Stimulated activated CD4-positive, alpha-beta T cell treated with anti-CD3 and anti-CD28 coated beads, Interleukin-2, amount 100 ng/mL, for 4 hours (primary cell): ENCODE results near the gene SIK3.
"Not testable (repeated sequence)": the region's sequence is repeated elsewhere in the genome, so short reads cannot be mapped to it uniquely, and the experiment has no call there.

ENCODE experiments used
- DNase-seq: peaks from one replicate; pipeline ENCODE4 v3.0.0-alpha.2; 2020; ENCODE audit warnings: low read depth

The SIK3 gene

DNA sequence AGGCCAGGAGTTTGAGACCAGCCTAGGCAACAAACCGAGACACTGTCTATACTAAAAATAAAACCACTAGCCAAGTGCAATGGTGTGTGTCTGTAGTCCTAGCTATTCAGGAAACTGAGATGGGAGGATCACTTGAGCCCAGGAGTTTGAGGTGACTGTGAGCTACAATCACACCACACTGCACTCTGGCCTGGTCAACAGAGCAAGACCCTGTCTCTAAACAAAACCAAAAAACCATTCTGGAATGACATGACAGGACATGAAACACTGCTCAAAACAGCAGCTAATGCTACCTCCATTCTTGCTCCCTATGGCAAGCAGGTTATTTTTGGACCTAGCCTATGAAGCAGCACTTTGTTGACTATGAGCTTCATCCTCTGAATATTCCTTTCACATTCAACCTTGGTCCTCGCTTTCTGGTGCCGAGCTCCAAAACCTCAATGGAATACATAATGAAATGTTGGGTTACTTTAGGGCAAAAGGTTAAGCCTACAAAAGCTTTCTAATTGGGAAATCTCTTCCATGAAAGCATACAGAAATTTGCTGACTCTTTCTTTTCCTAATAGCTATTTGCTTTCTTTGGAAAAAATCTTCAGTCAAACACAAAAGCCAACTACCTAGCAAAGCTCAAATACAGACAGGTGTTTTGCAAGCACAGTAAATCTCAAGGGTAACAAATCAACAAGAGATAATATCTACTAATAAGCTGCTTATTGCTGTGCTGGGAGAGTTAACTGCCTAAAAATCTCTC is 21.1 kb downstream of the SIK3 start:
- no peak for DNase-seq

DNA sequence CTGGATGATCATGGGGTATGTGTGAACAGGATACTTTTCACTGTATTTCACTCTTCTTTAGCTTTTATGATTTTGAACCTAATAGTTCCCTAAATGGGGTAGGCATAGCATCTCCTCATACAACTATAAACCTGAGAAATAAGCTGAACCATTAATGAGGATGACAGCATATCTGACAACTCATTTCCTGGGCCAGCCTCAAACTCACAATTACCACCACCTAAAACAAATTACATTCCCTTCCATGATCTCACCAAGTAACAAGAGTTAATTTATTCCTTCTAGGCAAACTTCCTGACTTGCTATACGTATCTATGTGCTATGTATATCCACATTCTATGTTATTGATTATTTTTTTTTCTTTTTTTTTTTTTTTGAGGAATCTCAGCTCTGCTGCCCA is 23.0 kb downstream of the SIK3 start:
- no peak for DNase-seq

DNA sequence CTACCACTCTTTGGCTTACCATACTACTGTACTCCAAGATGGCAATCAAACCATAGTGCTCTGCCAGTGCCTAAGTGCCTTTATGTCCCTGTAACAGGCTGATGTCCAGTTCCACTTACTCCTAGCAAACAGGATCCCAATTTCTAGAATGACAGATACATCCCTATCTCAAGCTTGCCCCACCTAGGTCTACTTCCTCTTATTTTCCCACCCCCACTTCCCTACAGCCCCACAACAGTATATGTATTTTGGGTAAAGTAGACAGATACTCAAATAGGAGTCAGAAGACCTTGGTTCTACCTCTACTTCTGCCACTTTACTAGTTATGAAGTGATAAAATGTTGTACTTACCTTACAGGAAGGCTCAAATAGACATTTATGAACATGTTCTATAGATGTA is 24.1 kb downstream of the SIK3 start:
- DNase-seq = no peak

DNA sequence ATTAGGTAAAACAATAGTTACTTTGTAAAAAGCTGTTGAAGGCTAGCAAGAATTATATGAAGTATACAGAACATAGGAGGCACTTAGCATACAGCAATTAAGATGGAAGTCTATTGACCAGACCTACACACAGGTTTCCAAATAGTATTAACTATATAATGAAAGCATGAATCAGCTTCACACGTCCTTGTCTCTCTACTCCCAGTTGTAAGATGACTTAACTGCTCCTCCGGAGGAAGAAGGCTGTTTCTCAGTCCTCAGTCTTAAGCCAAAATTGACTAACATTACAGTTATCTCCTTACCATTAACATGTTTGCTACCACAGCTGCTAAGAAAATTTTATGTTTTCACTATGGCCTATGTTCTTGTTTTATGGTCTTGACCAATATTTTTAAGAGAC is 24.7 kb downstream of the SIK3 start:
- no peak for DNase-seq

DNA sequence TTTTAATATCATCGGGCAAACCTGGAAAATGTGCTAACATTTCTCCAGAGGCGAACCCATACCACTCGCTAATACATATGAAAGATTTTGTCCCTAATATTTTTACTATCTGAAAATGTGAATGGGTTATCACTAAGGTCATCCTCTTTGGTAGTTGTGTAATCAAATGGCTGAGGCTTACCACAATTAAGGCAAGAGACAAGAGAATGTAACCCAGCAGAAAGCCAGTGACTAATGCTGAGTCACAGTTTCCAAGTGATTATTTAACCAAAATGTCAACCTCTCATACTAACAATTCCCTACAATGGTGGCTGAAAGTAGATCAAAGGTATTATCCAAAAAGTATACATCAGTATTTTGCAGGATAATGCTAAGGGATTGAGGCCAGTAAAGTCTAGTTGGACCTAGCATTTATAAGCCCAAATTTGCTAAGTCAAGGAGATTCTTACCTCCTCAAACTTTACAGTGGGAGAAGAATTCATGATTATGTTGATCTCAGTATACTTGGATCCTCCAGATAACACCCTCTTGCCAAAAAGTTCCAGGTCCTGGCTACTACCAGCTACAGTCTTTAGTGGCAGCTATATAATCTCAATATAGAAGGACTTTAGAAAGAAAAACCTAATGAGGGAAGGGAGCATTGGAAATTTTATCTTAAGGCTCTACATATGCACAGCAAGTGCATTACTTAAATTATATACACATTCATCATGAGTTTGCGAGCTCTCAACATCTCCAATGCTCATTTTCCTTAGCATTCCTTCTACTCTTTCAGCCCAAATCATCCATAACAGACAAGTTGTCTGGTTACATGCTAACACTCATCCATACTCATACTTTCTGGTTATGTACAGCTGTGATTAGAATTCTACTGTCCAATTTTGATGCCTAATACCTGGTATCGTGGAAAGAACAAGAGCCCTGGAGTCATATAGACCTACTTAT is 25.4 kb downstream of the SIK3 start:
- peak; percentile 9 for DNase-seq

DNA sequence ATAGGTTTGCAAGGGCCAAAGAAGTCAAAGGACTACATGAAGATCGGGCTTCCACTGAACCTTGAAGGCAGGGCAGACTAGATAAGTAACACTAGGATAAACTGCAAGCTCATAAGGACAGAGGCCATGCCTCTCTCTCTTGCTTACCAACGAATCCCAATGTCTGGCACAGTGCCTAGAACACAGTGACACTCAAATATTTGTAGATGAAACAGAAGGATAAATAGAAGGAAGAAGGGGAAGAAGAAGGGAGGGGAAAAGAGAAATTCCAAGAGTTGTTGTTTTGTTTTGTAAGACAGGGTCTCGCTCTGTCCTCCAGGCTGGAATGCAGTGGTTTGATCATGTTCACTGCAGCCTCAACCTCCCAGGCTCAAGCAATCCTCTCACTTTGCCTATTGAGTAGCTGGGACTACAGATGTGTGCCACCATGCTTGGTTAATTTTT is 26.9 kb downstream of the SIK3 start:
- DNase-seq = no peak

DNA sequence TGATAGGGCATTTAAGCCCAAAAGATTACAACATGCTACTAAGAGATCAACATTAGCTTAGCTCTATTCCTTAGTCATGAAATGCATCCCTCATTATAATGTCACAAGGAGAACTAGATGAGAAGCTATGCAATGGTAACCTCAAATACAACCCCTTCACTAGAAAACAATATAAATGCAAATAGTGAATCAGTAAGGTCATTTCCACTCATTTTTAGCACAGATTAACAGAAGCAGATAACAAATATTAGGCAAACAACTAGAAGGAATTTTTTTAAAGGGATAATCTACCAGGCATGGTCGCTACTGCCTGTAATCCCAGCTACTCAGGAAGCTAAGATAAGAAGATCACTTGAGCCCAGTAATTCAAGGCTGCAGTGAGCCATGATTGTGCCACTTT is 28.2 kb downstream of the SIK3 start:
- no peak for DNase-seq

DNA sequence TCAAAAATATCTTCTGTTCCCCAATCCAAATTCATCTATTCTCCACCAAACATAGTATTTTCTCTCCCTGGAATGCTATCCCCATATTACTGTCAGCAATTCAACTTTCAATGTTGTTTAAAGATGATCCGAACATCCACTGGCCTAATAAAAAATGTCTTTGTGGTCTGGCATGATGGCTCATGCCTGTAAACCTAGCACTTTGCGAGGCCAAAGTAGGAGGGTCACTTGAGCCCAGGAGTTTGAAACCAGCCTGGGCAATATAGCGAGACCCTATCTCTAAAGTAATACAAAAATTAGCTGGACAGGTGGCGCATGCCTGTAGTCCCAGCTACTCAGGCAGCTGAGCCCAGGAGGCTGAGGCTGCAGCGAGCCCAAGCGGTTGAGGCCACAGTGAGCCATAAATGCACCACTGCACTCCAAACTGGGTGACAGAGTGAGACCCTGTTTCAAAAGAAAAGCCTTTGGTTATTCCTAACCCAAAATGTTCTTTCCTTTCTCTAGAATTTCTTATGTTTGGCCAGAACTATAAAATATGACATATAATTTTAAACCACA is 29.8 kb downstream of the SIK3 start:
- no peak for DNase-seq

DNA sequence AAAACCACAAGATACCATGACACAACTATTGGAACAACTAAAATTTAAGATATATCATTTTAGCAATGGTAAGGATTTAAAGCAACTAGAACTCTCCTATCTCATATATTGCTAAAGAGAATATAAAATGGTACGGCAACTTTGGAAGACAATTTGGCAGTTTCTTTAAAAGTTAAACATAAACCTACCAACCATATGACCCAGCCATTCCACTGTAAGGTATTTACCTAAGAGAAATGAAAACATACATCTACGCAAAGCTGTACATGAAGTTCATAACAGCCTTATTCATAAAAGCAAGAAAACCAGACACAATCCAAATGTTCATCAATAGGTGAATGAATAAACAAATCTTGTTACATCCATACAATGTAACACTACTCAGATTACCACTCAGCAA is 31.3 kb downstream of the SIK3 start:
- DNase-seq = no peak

DNA sequence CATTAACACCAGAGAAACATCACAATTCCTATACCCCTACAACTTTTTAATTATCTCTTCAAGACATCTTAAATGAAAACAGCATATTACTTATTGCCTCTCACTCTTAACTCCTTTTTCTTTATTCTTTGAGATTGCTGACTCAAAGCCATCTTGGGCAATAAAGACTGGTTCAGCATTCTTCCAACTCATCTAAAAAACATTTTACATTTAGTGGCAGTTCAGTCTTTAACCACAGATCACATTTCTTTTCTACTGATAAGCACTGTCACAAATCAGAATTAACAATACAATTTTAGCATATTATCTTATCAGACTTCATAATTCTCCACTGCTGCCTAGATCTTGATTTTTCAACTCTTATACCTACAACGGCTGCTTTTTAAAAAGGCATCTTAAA is 34.0 kb downstream of the SIK3 start:
- DNase-seq = no peak

DNA sequence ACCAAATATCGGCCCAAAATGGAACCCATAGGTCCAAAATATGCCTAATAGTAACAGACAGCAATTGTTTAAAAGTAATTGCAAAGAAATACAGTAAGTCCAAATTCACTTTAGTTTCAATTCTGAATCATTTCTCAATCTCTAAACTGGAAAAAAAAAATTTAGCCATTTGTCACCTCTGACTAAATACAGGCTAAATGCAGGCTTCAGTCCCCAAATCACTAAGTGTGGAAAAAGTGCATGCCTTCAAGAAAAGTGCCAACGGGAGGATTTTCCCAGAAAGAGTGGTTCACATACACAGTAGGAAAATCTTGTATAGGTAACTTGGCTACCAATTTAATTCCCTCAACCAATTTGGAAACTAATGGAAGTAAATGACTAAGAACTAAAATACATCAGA is 35.7 kb downstream of the SIK3 start:
- DNase-seq = no peak

DNA sequence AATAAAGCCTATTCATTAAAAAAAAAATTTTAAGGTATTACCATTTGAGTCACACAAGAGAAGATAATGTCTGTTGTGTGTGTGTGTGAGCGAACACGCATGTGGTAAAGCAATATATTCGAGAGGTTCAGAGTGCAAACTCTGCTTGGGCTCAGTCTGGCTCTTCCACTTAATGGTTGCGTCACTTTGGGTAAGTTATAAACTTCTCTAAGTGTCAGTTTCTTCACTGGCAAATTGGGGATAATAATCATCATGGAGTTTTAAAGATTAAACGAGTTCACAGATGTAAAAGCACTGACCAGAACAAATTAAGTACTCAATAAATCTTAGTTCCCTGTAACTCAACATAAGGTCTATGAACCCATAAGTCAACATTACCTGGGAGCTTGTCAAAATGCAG is 37.0 kb downstream of the SIK3 start:
- DNase-seq = no peak

DNA sequence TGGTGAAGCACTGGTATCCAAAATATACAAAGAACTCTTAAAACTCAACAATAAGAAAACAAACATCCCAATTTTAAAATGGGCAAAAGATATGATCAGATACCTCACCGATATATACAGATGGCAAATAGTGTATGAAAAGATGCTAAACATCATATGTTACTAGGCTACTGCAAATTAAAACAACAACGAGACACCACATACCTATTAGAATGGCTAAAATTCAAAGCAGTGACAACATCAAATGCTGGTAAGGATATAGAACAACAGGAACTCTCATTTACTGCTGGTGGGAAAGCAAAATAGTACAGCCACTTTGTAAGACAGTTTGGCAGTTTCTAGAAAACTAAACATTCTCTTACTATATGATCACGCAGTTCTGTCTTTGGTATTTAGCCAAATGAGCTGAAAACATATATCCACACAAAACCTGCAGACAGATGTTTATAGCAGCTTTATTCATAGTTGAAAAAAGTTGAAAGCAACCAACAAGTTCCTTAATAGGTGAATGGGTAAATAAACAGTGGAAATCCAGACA is 38.5 kb downstream of the SIK3 start:
- no peak for DNase-seq

DNA sequence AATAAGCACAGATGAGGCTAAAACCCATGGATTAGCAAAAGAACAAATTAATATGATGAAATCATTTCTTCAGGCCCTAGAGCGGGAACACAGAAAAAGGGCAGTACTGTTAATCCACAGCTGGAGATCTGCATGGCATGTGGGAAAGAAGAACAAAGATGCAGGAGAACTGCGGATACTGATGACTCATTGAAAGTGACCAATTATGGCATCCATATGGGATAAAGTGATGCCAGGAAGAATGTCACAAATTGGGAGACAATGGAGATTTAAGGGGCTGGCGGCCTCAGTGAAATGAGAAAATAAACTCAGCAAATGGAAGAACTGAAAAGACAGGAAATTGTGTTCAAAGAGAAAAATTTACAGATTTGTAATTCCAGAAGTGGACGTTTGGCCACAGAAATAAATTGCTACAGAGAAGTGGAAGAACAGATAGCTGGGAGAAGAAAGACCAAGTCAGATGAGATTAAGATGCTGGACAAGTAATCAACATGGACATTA is 39.4 kb downstream of the SIK3 start:
- DNase-seq = no peak

DNA sequence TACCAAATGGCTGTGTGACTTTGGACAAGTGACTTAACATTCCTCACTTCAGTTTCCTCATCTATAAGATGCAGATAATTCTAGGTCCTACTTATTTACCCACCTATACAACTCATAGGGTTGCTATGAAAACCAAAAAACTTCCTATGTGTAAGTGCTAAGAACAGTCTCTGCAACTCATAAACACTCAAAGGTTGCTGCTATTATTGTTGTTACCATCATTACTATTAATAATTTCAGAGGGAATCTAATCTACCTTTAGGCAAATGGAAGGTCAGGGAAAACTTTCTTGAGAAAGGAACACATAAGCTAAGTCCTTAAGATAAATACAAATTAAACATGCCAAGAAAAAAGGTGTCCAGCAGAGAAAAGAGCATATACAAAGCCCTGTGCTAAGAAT is 40.5 kb downstream of the SIK3 start:
- DNase-seq = no peak

DNA sequence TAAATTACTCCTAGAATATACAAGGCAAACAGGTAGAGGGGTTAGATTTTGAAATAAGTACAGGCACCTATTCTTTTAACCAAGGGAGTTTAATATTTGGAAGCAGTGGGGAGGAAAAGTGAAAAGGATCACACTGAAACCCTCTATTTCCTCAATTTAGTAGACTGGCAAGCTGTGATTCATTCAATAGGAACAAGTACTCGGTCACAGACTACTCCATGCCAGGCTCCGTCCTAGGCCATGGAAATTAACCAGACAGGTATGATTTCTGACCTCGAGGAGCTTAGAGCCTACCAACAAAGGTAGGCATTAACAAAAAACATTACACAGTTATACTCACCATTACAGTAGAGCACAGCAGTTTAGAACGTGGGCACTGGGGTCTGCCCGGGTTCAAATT is 40.9 kb downstream of the SIK3 start:
- no peak for DNase-seq

DNA sequence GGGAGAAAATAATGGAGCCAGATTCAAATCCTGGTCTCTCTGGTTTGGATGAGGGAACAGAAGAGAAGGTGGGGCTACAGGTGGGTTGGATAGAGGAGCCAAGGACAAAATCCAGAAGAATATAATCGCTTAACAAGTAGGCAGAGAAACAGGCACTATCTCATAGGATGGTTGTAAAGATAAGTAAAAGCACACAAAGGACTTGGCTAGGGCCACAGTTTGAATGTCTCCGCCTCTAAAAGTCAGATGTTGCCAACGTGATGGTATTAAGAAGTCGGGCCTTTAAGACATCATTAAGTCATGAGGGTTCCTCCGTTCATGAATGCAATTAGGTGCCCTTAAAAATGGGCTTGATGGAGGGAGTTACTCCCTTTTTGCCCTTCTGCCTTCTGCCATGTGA is 42.8 kb downstream of the SIK3 start:
- no peak for DNase-seq

DNA sequence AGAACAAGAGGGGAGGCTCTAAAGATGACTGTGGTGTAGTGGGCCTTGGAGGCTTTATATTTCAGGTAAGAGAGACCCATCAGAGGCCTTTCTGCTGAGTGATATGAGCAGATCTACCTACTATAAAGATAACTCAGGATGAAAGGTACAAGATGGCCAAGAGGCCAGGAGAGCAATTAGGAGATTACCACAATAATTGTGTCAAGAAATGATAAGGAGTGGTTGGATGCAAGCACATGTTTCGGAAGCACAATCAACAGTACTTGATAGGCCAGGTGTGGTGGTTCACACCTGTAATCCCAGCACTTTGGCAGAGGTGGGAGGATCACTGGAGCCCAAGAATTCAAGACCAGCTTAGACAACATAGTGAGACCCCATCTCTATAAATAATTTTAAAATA is 43.8 kb downstream of the SIK3 start:
- DNase-seq = no peak

DNA sequence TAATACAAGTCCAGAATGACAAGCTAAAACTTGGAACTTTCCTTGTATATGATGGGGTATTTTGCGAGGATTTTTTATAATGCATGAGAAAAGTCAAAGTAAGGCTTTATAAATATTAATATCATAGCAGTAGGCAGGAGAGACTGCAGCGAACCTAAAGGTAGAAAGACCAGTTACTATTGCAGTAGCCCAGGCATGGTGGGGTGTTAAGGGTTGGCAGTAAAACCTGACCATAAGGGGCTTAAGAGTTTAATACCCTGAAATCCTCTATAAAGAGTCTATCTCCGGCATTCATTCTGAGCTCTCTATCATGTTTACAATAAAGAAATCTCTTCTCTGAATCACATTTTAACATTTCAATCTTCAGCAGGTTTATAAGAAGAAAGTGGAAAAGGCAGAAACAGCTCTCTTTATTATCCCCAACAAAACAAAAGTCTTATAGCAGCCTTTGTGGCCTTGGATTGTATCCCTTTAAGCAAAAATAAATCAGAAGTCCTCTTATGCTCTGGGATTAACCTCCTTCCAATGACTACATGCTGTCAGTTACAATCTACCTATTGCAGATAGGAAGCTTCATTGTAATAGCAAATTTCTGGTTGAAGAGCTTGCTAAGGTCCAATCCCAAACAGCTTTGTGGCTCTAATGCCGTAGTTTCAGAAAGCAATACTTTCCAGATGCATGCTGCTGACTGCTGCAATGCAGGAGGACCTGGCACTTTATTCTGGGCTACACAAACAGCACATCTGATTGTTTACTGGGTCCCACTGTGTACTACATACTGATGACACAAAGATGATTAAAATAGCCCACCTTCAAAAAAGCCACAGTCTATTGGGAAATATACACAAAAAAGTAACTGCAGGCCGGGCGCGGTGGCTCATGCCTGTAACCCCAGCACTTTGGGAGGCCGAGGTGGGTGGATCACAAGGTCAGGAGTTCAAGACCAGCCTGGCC is 45.8 kb downstream of the SIK3 start:
- DNase-seq = no peak

DNA sequence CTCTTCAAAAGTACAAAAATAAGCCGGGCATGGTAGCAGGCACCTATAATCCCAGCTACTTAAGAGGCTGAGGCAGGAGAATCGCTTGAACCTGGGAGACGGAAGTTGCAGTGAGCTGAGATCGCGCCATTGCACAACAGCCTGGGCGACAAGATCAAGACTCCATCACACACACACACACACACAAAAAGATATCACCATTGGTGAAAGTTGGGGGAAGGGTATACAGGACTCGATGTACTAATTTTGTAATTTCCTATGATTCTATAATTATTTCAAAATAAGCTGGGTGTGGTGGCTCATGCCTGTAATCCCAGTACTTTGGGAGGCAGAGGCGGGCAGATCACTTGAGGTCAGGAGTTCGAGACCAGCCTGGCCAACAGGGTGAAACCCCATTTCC is 48.1 kb downstream of the SIK3 start:
- not testable (repeated sequence) for DNase-seq

DNA sequence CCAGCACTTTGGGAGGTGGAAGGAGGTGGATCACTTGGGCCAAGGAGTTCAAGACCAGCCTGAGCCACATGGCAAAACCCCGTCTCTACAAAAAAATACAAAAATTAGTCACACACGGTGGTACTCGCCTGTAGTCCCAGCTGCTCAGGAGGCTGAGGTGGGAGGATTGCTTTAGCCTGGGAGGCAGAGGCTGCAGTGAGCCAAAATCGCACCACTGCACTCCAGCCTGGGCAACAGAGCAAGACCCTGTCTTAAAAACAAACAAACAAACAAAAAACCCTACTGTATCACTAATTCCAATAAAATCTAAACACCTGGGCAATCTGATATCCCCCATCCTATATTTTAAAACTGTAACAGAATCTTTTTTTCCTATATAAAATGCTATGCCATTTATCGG is 51.6 kb downstream of the SIK3 start:
- not testable (repeated sequence) for DNase-seq
